ENCODE data around the gene SMCO2.
"Not testable (repeated sequence)": the region's sequence is repeated elsewhere in the genome, so short reads cannot be mapped to it uniquely, and the experiment has no call there.

The SMCO2 gene

DNA sequence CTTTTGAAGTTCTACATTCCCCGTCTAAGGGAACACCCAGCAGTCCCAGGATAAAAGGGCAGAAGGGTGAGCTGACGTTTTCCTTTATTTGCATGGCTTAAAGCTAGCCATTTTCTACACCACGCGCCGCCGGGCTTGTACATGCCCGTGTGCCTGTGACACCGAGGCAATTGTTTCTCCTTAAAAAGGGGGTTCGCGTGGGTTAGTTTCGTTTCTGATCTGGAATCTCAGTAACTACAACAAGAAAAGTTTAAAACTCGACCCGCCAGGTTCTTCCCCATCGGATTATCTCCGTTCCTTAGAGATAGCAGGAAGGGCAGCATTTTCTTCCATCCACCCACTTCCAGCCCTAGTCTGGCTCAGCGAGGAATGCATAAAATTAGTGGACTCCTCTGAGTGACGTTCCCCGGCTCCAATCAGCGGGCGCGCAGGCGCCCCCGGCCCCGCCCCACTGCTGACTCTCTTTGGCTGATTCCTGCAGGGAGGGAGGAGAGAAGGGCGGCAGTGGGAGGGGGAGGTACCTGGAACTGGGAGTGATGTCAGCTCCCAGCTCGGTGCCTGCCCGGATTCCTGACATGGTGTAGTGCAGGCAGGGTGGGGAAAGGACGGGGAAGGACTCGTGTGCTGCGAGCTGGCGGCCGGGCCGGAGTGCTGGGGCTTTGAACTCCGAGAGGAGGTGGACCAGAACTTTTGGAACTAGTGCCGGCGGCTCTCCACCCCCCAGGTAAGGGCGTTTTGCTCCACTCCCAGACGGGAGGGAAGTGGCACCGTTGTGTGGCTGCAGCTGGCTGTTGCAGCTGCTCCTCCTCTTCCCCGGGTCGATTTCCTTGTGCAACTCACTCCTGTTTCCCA is 77.3 kb downstream of the SMCO2 start, which contains the start of gene PPFIBP1:
Gene PPFIBP1 (plus strand): TSS at position 565 of the 852 bp plus-strand sequence. CDS start 109,191 bp downstream, outside the sequence.
- in situ Hi-C loops (cut with HindIII; ENCODE audit: low sequenced_read_pairs): no loop called here

GRCh38 chr12:27524494-27524835 is 77.9 kb downstream of the SMCO2 start:
- in situ Hi-C loops (cut with HindIII; ENCODE audit: low sequenced_read_pairs): no loop called here

DNA sequence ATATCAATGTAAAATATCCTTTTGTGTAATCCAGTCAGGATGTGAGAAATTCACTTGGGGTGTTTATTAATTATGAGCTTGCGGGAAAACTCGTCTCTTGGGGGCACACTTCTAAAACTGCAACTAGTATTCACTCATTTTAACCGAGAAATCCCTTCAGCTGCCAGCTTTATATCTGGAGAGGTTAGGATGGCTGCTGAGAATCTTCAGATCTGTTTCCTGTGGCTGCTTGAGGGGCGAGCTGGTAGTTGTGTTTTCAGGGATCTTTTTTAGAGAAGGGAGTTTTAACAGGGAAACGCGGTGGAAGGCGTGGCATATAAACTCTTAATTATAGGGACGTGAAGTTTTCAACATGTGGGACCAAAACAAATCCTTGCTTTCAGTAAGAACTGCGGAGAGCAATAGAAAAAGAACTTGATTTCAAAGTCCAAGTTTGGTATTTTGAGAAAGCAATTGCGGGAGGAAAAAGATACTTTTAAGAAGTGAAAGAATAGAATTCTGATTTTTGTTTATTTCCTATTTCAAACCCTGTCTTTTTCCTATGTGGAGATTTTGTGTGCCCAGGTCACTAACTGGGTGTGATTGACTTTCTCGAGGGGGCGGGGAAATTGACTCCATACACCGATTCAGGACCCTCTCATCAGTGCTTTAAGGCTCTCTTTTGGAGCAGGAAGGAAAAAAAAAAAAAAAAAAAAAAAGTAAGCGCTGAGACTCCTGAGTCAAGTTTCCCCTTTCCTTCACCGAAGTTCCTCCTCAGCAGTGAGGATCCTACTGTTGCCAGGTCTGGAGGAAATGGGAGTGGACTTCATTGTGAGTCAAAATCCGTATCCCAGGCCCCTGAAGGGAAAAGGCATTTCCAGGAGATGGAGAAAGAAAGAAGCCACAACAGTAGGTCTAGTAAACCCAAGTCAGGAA is 78.6 kb downstream of the SMCO2 start:
- in situ Hi-C loops (cut with HindIII; ENCODE audit: low sequenced_read_pairs): no loop called here

DNA sequence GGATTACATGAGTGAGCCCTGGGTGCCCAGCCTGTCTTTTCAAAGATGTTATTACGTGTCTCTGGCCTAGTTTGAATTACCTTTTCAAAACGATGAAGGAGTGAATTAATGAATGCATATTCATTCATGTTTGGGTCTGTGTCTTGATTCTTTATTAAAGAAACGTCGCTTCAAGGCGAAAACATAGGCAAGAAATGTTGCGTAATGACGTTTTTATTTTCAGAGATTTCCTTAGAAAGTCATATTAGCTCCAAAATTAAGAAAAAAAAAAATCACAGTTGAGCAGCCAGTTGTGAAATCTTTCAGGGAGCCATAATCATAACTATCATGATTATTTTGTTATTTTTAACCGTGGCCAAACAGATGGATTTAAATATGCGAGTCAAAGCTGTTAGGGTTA is 81.0 kb downstream of the SMCO2 start:
- in situ Hi-C loops (cut with HindIII; ENCODE audit: low sequenced_read_pairs): no loop called here

DNA sequence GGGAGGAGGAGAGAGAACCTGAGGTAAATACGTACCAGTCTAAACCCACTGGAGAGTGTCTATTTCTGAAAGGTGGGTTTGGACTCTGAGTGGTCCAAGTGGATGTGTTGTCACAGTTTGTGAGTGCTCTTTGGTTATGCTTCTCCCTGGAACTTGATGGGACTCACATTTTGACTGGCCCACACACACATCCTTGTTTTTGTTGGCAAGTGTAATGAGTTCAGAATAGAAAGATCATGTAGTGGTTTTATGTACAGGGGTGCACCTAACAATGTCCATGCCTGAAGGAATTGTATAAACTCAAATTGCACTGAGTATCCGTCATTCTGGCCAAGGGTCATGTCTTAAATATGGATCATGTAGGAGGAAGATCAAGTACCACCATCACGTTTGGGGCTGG is 82.3 kb downstream of the SMCO2 start:
- in situ Hi-C loops (cut with HindIII; ENCODE audit: low sequenced_read_pairs): no loop called here

DNA sequence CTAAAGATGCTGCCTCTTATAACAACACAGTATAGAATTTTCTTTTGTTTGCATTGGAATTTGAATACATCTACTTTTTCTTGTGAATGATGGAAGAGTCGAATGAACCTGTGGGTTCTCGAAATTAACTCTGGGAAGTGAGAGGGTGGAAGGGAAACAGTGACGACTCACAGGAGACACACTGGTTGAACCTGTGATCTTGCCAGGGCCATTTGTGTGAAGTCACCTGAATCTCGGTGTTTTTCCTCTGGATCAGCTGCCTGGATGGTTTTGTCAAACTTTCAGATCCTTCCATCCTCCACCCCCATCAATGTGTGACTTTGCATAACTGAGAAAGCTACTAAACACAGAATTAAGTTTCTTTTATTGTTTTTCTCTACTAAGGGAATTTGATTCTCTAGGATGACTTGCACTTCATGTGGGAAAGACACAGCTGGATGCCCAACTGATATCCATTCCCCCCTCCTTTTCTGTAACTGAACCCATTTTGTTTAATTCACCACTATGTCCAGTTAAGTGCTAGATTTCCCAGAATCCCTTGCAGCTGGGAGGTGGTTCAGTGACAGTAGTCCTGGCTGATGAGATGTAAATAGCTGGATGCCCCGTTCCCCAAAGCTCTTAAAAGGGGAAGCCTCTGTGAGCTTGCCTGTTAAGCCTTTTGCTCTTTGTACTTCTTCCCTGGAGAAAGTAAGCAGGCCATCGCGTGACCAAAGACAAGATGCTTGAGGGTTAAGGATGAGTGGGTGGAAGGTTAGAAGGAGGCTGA is 83.8 kb downstream of the SMCO2 start:
- in situ Hi-C loops (cut with HindIII; ENCODE audit: low sequenced_read_pairs): no loop called here

DNA sequence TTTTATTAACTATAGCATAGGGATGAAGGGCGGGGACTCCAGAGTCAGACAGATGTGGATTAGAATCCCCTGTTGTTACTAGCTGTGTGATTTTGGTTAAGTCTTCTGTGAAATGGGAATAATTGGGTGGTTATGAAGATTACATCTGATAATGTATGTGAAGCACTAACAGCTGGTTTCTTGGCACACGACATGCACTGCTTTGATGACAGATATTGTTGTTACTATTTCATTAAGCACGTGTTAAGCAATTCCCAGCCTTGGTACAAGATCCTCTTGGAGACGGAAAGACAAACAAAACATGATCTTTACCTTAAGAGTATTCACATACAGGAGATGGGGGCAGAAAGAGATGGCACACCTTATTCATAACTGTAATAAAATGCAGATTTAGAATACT is 85.4 kb downstream of the SMCO2 start:
- in situ Hi-C loops (cut with HindIII; ENCODE audit: low sequenced_read_pairs): no loop called here

DNA sequence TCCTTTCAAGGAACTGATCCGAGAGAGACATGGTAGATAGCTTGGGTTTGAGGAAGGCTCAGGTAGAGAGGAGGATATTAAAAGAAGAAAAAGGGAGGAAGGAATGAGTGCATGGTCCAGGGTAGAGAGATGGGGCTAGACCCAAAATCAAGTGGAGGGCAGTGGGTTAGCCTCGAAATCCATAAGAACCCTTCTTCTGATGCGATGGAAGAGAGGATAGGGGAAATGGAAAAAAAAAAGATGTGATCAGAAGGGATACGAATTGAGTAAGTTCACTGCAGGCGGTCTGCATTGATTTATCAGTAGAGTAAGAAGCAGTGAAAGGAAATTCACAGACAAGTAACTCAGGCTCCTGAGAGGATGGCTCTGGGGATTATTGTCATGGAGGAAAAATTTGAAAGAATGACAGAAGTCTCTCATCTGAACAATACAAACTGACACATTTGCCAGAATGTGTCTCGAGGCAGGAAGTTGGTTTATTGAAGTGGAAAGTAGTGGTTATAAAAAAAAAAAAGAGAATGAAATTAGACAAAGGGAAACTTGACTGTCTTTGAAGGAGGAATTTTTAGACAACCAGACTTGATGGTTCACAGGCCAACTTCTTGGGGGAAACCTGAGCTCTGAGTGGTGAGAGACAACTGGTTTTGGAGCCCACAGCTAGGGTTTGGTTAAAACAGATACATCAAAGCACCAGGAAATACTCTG is 87.7 kb downstream of the SMCO2 start:
- in situ Hi-C loops (cut with HindIII; ENCODE audit: low sequenced_read_pairs): no loop called here

GRCh38 chr12:27534765-27535161 is 88.2 kb downstream of the SMCO2 start:
- in situ Hi-C loops (cut with HindIII; ENCODE audit: low sequenced_read_pairs): loop anchor here (5.0 kb wide), 1 partner anchor 32 kb away; no protein-coding TSS in a partner anchor

- in situ Hi-C loops (cut with HindIII; ENCODE audit: low sequenced_read_pairs): loop anchor here (5.0 kb wide), 1 partner anchor 33 kb away; no protein-coding TSS in a partner anchor
These were observed 88.8 kb downstream of the SMCO2 start for GRCh38 chr12:27535318-27535717.

- in situ Hi-C loops (cut with HindIII; ENCODE audit: low sequenced_read_pairs): loop anchor here (5.0 kb wide), 1 partner anchor 36 kb away; no protein-coding TSS in a partner anchor
These were observed 91.5 kb downstream of the SMCO2 start for GRCh38 chr12:27537855-27538675.

DNA sequence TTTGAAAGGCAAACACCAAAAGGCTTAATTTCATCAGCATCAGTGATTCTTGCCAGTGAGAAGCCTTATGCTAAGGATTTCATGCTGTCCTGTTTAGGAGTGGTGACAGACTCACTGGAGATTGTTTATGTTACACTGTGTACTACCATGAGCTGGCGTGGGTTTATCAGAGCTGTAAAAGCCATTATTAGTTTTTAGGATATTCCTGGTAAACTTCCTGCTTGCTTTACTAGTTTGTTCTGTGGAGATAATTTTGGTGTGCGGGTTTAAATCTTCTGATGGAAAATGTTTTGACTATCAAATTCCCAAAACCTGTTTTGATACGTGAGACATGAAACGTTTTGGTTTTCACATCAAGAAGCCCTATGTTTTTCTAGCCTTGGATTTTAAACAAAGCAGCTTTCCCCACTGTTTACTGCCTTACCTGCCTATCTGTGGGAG is 92.7 kb downstream of the SMCO2 start:
- in situ Hi-C loops (cut with HindIII; ENCODE audit: low sequenced_read_pairs): loop anchor here (5.0 kb wide), 1 partner anchor 37 kb away; no protein-coding TSS in a partner anchor

GRCh38 chr12:27541031-27541719 is 94.6 kb downstream of the SMCO2 start:
- in situ Hi-C loops (cut with HindIII; ENCODE audit: low sequenced_read_pairs): no loop called here

DNA sequence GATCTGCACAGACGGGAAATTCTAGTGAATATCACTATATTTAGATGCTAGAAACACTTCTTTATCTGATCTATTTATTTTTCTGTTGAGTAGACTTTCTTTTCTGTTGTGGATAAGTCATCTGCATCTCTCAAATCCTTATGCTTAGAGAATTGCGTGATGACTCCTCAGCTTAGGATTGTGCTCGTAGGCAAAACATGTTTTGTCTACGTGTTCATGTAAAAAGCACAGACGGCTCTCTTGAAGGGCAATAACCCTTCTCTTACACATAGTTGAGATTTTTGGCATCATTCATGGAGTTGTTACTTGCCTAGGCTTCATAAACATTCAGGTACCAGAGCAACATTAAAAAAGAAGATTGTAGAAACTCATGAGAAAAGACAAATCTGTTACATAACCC is 96.1 kb downstream of the SMCO2 start:
- in situ Hi-C loops (cut with HindIII; ENCODE audit: low sequenced_read_pairs): no loop called here

DNA sequence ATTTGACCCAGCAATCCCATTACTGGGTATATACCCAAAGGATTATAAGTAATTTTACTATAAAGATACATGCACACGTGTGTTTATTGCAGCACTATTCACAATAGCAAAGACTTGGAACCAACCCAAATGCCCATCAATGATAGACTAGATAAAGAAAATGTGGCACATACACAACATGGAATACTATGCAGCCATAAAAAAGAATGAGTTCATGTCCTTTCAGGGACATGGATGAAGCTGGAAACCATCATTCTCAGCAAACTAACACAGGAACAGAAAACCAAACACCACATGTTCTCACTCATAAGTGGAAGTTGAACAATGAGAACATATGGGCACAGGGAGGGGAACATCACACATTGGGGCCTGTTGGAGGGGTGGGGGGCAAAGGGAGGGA is 98.3 kb downstream of the SMCO2 start:
- in situ Hi-C loops (cut with HindIII; ENCODE audit: low sequenced_read_pairs): not testable (repeated sequence)

- in situ Hi-C loops (cut with HindIII; ENCODE audit: low sequenced_read_pairs): no loop called here
These were observed 99.1 kb downstream of the SMCO2 start for GRCh38 chr12:27545665-27546064.

GRCh38 chr12:27547592-27547991 is 101.1 kb downstream of the SMCO2 start:
- in situ Hi-C loops (cut with HindIII; ENCODE audit: low sequenced_read_pairs): no loop called here

GRCh38 chr12:27548301-27549199 is 102.0 kb downstream of the SMCO2 start:
- in situ Hi-C loops (cut with HindIII; ENCODE audit: low sequenced_read_pairs): no loop called here
